H9 (cell line): Measurements from ENCODE around the gene WDR64. TPM values are rescaled to one million over a fixed set of nuclear protein-coding genes. Genes with fewer than 3 reads are reported as not detected.

Experiments
- DNase-seq: peaks from one replicate; pipeline ENCODE4 v3.0.0-alpha.2; 2017
- H2AFZ ChIP-seq: one replicate; pipeline ENCODE4 v1.6.1; 2013; ENCODE audit warnings: mild to moderate bottlenecking, low read length, control low read depth, moderate library complexity
- H2AK5ac ChIP-seq: 2 replicates; pipeline ENCODE4 v1.6.1; 2013; ENCODE audit warnings: low read length, control low read depth, mixed read lengths; ENCODE audit not compliant: insufficient read length
- H2BK120ac ChIP-seq: one replicate; pipeline ENCODE4 v1.6.1; 2013; ENCODE audit warnings: low read depth, mild to moderate bottlenecking, low read length, control low read depth, inconsistent platforms; ENCODE audit not compliant: poor library complexity, severe bottlenecking
- H2BK12ac ChIP-seq: 2 replicates; pipeline ENCODE4 v1.6.1; 2013; ENCODE audit warnings: low read length, control low read depth, mixed read lengths, low read depth; ENCODE audit not compliant: insufficient read length
- H2BK15ac ChIP-seq: 2 replicates; pipeline ENCODE4 v1.6.1; 2013; ENCODE audit warnings: low read depth, low read length, control low read depth
- H2BK20ac ChIP-seq: one replicate; pipeline ENCODE4 v1.6.1; 2013; ENCODE audit warnings: low read depth, mild to moderate bottlenecking, low read length, control low read depth, inconsistent platforms; ENCODE audit not compliant: poor library complexity, severe bottlenecking
- H2BK5ac ChIP-seq: 2 replicates; pipeline ENCODE4 v1.6.1; 2013; ENCODE audit warnings: low read length, control low read depth, mixed read lengths; ENCODE audit not compliant: insufficient read length
- H3K14ac ChIP-seq: 2 replicates; pipeline ENCODE4 v1.6.1; 2013; ENCODE audit warnings: low read length, control low read depth; ENCODE audit not compliant: insufficient read depth
- H3K18ac ChIP-seq: 2 replicates; pipeline ENCODE4 v1.6.1; 2013; ENCODE audit warnings: low read depth, mild to moderate bottlenecking, mixed read lengths, low read length, control low read depth; ENCODE audit not compliant: insufficient read length
- H3K23ac ChIP-seq: 2 replicates; pipeline ENCODE4 v1.6.1; 2013; ENCODE audit warnings: low read length, control low read depth, mixed read lengths, low read depth; ENCODE audit not compliant: insufficient read length
- H3K23me2 ChIP-seq: 2 replicates; pipeline ENCODE4 v1.6.1; 2013; ENCODE audit warnings: low read depth, mild to moderate bottlenecking, mixed read lengths, low read length, control low read depth; ENCODE audit not compliant: insufficient read length, poor library complexity, severe bottlenecking
- H3K27ac ChIP-seq: 2 replicates; pipeline ENCODE4 v1.5.1; 2013; ENCODE audit warnings: low read length, control low read depth, mixed read lengths, low read depth; ENCODE audit not compliant: insufficient read length
- H3K27me3 ChIP-seq: 2 replicates; pipeline ENCODE4 v1.6.1; 2013; ENCODE audit warnings: low read length, control low read depth, inconsistent platforms; ENCODE audit not compliant: insufficient read depth
- H3K4ac ChIP-seq: 2 replicates; pipeline ENCODE4 v1.6.1; 2013; ENCODE audit warnings: low read depth, mild to moderate bottlenecking, control low read depth, inconsistent platforms, low read length, moderate library complexity
- H3K4me1 ChIP-seq: 2 replicates; pipeline ENCODE4 v1.6.1; 2013; ENCODE audit warnings: low read length, control low read depth, inconsistent platforms; ENCODE audit not compliant: insufficient read depth
- H3K4me2 ChIP-seq: 2 replicates; pipeline ENCODE4 v1.6.1; 2013; ENCODE audit warnings: low read length, control low read depth, mixed read lengths; ENCODE audit not compliant: insufficient read length, insufficient read depth
- H3K56ac ChIP-seq: 2 replicates; pipeline ENCODE4 v1.6.1; 2013; ENCODE audit warnings: low read depth, mild to moderate bottlenecking, mixed read lengths, low read length, control low read depth; ENCODE audit not compliant: insufficient read length
- H3K79me1 ChIP-seq: 2 replicates; pipeline ENCODE4 v1.6.1; 2013; ENCODE audit warnings: low read depth, mild to moderate bottlenecking, moderate library complexity, low read length, control low read depth, inconsistent platforms; ENCODE audit not compliant: insufficient read depth, poor library complexity, severe bottlenecking
- H3K79me2 ChIP-seq: 2 replicates; pipeline ENCODE4 v1.6.1; 2013; ENCODE audit warnings: low read length, control low read depth, inconsistent platforms; ENCODE audit not compliant: insufficient read depth
- H3K9ac ChIP-seq: 2 replicates; pipeline ENCODE4 v1.6.1; 2013; ENCODE audit warnings: low read length, control low read depth, mixed read lengths; ENCODE audit not compliant: insufficient read length; ENCODE audit errors: extremely low read depth
- H3K9me3 ChIP-seq: one replicate; pipeline ENCODE4 v1.6.1; 2013; ENCODE audit warnings: low read depth, low read length, inconsistent platforms; ENCODE audit not compliant: control insufficient read depth
- H3T11ph ChIP-seq: one replicate; pipeline ENCODE4 v1.6.1; 2013; ENCODE audit warnings: mild to moderate bottlenecking, low read length, control low read depth, inconsistent platforms
- H4K20me1 ChIP-seq: one replicate; pipeline ENCODE4 v1.6.1; 2013; ENCODE audit not compliant: control insufficient read depth, insufficient read length, insufficient read depth
- H4K5ac ChIP-seq: 2 replicates; pipeline ENCODE4 v1.6.1; 2013; ENCODE audit warnings: low read depth, mild to moderate bottlenecking, mixed read lengths, low read length, control low read depth; ENCODE audit not compliant: insufficient read length
- H4K8ac ChIP-seq: replicated peaks from 2 replicates; pipeline ENCODE4 v1.6.1; 2013; ENCODE audit warnings: low read length, control low read depth, mixed read lengths, low read depth; ENCODE audit not compliant: insufficient read length
- H4K91ac ChIP-seq: 2 replicates; pipeline ENCODE4 v1.6.1; 2013; ENCODE audit warnings: low read depth, mild to moderate bottlenecking, moderate library complexity, mixed read lengths, low read length, control low read depth; ENCODE audit not compliant: insufficient read length
- H3K27ac Mint-ChIP-seq, 3 experiments: 2 replicates in 2 of 3; 3 replicates in 1 of 3; pipeline ENCODE4 v1.8.0; 2020 to 2021; ENCODE audit warnings: mixed read lengths in 3 of 3, mild to moderate bottlenecking in 1 of 3, moderate library complexity in 1 of 3
- H3K27me3 Mint-ChIP-seq: 2 replicates; pipeline ENCODE4 v1.8.0; 2021; ENCODE audit warnings: low read depth, mild to moderate bottlenecking, moderate library complexity, mixed read lengths
- H3K36me3 Mint-ChIP-seq, 3 experiments: 2 replicates in 2 of 3; 3 replicates in 1 of 3; pipeline ENCODE4 v1.8.0; 2020 to 2021; ENCODE audit warnings: low read depth in 3 of 3, mixed read lengths in 3 of 3; ENCODE audit not compliant: insufficient read depth in 1 of 3
- H3K4me1 Mint-ChIP-seq, 2 experiments: 2 replicates each; pipeline ENCODE4 v1.8.0; 2020; ENCODE audit warnings: mixed read lengths in 2 of 2
- H3K4me3 Mint-ChIP-seq, 2 experiments: 2 replicates in 1 of 2; 3 replicates in 1 of 2; pipeline ENCODE4 v1.8.0; 2020 to 2021; ENCODE audit warnings: mild to moderate bottlenecking in 2 of 2, mixed read lengths in 2 of 2, moderate library complexity in 1 of 2
- H3K9me3 Mint-ChIP-seq, 2 experiments: 2 replicates in 1 of 2; 3 replicates in 1 of 2; pipeline ENCODE4 v1.8.0; 2020; ENCODE audit warnings: mild to moderate bottlenecking in 2 of 2, mixed read lengths in 2 of 2, moderate library complexity in 1 of 2
- CTCF ChIP-seq: fragments of 200-600 bp; sonication (generic); conservative IDR thresholded peaks from 3 replicates; pipeline ENCODE4 v1.8.0; 2021; ENCODE audit warnings: antibody characterized with exemption, mild to moderate bottlenecking
- WGBS: extraction: QIAGEN DNeasy Blood & Tissue Kit; methylation state at CpG from one replicate; pipeline ENCODE4 v1.1.7; 2013; ENCODE audit warnings: missing lambda C conversion rate, low lambda C conversion rate, mixed read lengths; ENCODE audit not compliant: insufficient read length; ENCODE audit errors: extremely low coverage; 5-methylcytosine and 5-hydroxymethylcytosine counted together
- total RNA-seq: library from RNA; stranded (reverse); gene quantifications from 2 replicates; pipeline ENCODE4 v1.2.1, GENCODE V29; 2021

The WDR64 gene
- total RNA-seq, 1 experiment from 2014 or later: not detected

GRCh38 chr1:241715956-241716355, 63.9 kb downstream of the WDR64 start:
- H3K9ac ChIP-seq: no peak overlapping the region
- no peak overlapping the region for H3K4ac ChIP-seq
- no peaks in the 10 kb centered on the region for H3K79me1 ChIP-seq
- H3K56ac ChIP-seq: no peak overlapping the region
- H3K9me3 Mint-ChIP-seq: no peaks in the 10 kb centered on the region; a peak in 1 of 5 replicates
- no peak overlapping the region for H2BK12ac ChIP-seq
- H4K8ac ChIP-seq: no peak overlapping the region
- H3K27ac Mint-ChIP-seq: no peak overlapping the region
- no peaks in the 10 kb centered on the region for H3K4me1 ChIP-seq
- no peak overlapping the region for H3K4me2 ChIP-seq
- no peaks in the 10 kb centered on the region for H3K79me2 ChIP-seq
- H3K27me3 ChIP-seq: no peaks in the 10 kb centered on the region
- H2BK15ac ChIP-seq: no peak overlapping the region
- H3K4me3 Mint-ChIP-seq: no peak overlapping the region
- no peak overlapping the region for H2BK5ac ChIP-seq
- H3K4me1 Mint-ChIP-seq: no peaks in the 10 kb centered on the region
- H4K20me1 ChIP-seq: no peaks in the 10 kb centered on the region
- H2BK120ac ChIP-seq: no peak overlapping the region
- H3K9me3 ChIP-seq: no peaks in the 10 kb centered on the region
- DNase-seq: no peak
- H3K27me3 Mint-ChIP-seq: no peaks in the 10 kb centered on the region; the same call in 1 of the 2 replicates
- H2AFZ ChIP-seq: no peak overlapping the region
- TF ChIP-seq CTCF: no peak
- H2AK5ac ChIP-seq: no peak overlapping the region
- no peak overlapping the region for H3K14ac ChIP-seq
- no peak overlapping the region for H3T11ph ChIP-seq
- no peaks in the 10 kb centered on the region for H3K23me2 ChIP-seq
- no peak overlapping the region for H2BK20ac ChIP-seq
- H3K18ac ChIP-seq: no peak overlapping the region
- no CpG with 5 or more reads among the region's 4 CpGs for WGBS
- no peak overlapping the region for H4K91ac ChIP-seq
- no peaks in the 10 kb centered on the region for H3K36me3 Mint-ChIP-seq
- no peak overlapping the region for H3K23ac ChIP-seq
- H4K5ac ChIP-seq: no peak overlapping the region
- no peak overlapping the region for H3K27ac ChIP-seq
